Heart right ventricle (tissue), 16 donors: ENCODE measurements around the gene WWOX. TPM values are rescaled to one million over a fixed set of nuclear protein-coding genes. Genes with fewer than 3 reads are reported as not detected.

Source experiments
- ATAC-seq, 8 donors: fragments of 200-7000 bp; cut with Tn5 transposase; one replicate each; pipeline ENCODE4 v1.9.1; 2020; ENCODE audit warnings: mild to moderate bottlenecking in 8 of 8, moderate library complexity in 8 of 8, moderate number of reproducible peaks in 1 of 8
- DNase-seq, 2 donors: peaks; one replicate each; pipeline ENCODE4 v3.0.0-alpha.2; 2020
- H3K27ac ChIP-seq, 10 donors: fragments of 200-600 bp; sonication (generic) in 2 of 10; one replicate each; pipeline versions ENCODE4 v1.5.0 to v1.8.0; 2020 to 2022; ENCODE audit warnings: mild to moderate bottlenecking in 3 of 10
- H3K27me3 ChIP-seq, 7 donors: fragments of 200-600 bp; one replicate each; pipeline ENCODE4 v1.8.0; 2021 to 2022; ENCODE audit warnings: mild to moderate bottlenecking in 2 of 7
- H3K36me3 ChIP-seq, 9 donors: fragments of 200-600 bp; sonication (generic) in 1 of 9; one replicate each; pipeline versions ENCODE4 v1.5.0 to v1.8.0; 2020 to 2022; ENCODE audit warnings: mild to moderate bottlenecking in 2 of 9
- H3K4me1 ChIP-seq, 9 donors: fragments of 200-600 bp; sonication (generic) in 1 of 9; one replicate each; pipeline versions ENCODE4 v1.5.0 to v1.8.0; 2020 to 2022; ENCODE audit warnings: mild to moderate bottlenecking in 4 of 9
- H3K4me3 ChIP-seq, 10 donors: fragments of 200-600 bp; sonication (generic) in 2 of 10; one replicate each; pipeline versions ENCODE4 v1.5.0 to v1.8.0; 2020 to 2022; ENCODE audit warnings: mild to moderate bottlenecking in 7 of 10, moderate library complexity in 2 of 10
- H3K9me3 ChIP-seq, 11 donors: fragments of 200-600 bp in 10 of 11; sonication (generic) in 2 of 11; one replicate each; pipeline versions ENCODE4 v1.5.0 to v1.8.0; 2013 to 2022; ENCODE audit warnings: mild to moderate bottlenecking in 2 of 11, control low read depth in 1 of 11, moderate library complexity in 1 of 11
- WGBS, 2 donors: extraction: QIAGEN DNeasy Blood & Tissue Kit; methylation state at CpG; one replicate each; pipeline ENCODE4 v1.1.7; 2013; ENCODE audit warnings: inconsistent platforms in 1 of 2; 5-methylcytosine and 5-hydroxymethylcytosine counted together
- intact Hi-C, 10 donors: fragments of 100-400 bp; cut with DNase I; formaldehyde crosslinking; loops; one replicate each; pipeline versions ENCODE4 v1.11.1 to v1.14.2; 2022
- polyA plus RNA-seq, 2 donors: library from polyadenylated mRNA; stranded (reverse); fragments of 200-250 nt; gene quantifications; one replicate each; pipeline ENCODE4 v1.2.3, GENCODE V29; 2013
- total RNA-seq, 10 donors: library from RNA; stranded (reverse); fragmentation: NEBNext Ultra II Directional in 3 of 10; extraction: Animal tissue kit (Norgen Biotek cat#: 25700) in 3 of 10; gene quantifications; one replicate each; pipeline versions ENCODE4 v1.2.1 to v1.2.4, GENCODE V29; 2021 to 2023
- TF ChIP-seq, protein P1 (sequence below), 9 donors: fragments of 200-600 bp; sonication (generic) in 2 of 9; IDR thresholded peaks; one replicate each; pipeline versions ENCODE4 v1.5.0 to v1.8.0; 2021 to 2022; ENCODE audit warnings: antibody characterized with exemption in 9 of 9, mild to moderate bottlenecking in 5 of 9, moderate library complexity in 1 of 9
- donor health status: Arrhythmogenic right ventricular cardiomyopathy.
- donor health status: ischemic (EF 13 %, LVEDD 7.1; RV severe dilation, severe dysfunction).
- donor health status: healthy with polysubstance abuse.
- donor health status: DM: no; HTN: yes; CAD: no.
- donor health status: DM: no; HTN: no; CAD: no.
- donor health status: ischemic (EF 25% LVEDD 6.9; RV normal size, moderate dysfunction).
- donor health status: ischemic (EF 25% LVEDD 5.7; RV mildly dilated, moderate dysfunction).
- donor health status: healthy.
- donor health status: DM: yes; HTN: yes; CAD: no.
- donor health status: Ischemic cardiomyopathy.
- donor health status: ischemic (EF 35%, LVEDD 5.7; RV mildly dilated, moderate dysfunction).
- donor health status: nonischemic (EF 11% LVEDD 7.7; RV severe dilation, severe dysfunction).
- donor health status: DM: yes; HTN: yes; CAD: no.
- donor health status: PGD.
- donor health status: ischemic (EF 29% LVEDD 5.4; RV normal size, mild dysfunction).
- donor health status: nonischemic (EF 23%, LVEDD 6.1; RV moderate dilation, normal function).

WWOX gene
- total and polyA plus RNA-seq, 12 donors, result 4.9 to 15.0 (median 9.9) TPM

DNA sequence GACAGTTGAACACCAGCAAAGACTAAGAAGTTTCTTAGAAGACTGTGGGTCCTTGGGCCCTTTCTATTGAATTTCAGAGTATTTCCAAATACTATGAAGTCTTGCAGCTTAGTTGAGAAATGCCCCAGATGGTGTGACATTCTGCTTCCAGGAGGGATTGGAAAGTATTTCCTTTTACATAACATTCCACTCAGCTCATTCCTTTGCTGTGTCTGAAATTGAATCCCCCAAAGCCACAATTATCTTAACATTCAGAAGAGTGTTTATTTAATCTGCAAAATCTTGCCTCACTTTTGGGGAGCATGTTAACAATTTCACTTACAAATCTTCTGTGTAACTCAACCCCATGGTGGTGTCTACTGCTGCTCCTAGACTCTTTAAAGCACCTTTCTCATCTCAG, 307.7 kb downstream of the WWOX start:
- H3K9me3 ChIP-seq, result peaks cover 0 to 15% (median 0%) of the 10 kb centered on the region in 11 donors
- ATAC-seq, result peak in 3 of 8 donors; percentile 41 to 72 (median 41)
- H3K36me3 ChIP-seq, result no peaks in the 10 kb centered on the region
- DNase-seq, result no peak
- H3K4me1 ChIP-seq, result no peaks in the 10 kb centered on the region
- H3K4me3 ChIP-seq, result no peak overlapping the region
- intact Hi-C loops, result no loop called here
- H3K27ac ChIP-seq, result no peak overlapping the region
- H3K27me3 ChIP-seq, result no peaks in the 10 kb centered on the region
- TF ChIP-seq, protein P1, sequence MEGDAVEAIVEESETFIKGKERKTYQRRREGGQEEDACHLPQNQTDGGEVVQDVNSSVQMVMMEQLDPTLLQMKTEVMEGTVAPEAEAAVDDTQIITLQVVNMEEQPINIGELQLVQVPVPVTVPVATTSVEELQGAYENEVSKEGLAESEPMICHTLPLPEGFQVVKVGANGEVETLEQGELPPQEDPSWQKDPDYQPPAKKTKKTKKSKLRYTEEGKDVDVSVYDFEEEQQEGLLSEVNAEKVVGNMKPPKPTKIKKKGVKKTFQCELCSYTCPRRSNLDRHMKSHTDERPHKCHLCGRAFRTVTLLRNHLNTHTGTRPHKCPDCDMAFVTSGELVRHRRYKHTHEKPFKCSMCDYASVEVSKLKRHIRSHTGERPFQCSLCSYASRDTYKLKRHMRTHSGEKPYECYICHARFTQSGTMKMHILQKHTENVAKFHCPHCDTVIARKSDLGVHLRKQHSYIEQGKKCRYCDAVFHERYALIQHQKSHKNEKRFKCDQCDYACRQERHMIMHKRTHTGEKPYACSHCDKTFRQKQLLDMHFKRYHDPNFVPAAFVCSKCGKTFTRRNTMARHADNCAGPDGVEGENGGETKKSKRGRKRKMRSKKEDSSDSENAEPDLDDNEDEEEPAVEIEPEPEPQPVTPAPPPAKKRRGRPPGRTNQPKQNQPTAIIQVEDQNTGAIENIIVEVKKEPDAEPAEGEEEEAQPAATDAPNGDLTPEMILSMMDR (IDR thresholded peaks at IDR 0.05), result no peak

DNA sequence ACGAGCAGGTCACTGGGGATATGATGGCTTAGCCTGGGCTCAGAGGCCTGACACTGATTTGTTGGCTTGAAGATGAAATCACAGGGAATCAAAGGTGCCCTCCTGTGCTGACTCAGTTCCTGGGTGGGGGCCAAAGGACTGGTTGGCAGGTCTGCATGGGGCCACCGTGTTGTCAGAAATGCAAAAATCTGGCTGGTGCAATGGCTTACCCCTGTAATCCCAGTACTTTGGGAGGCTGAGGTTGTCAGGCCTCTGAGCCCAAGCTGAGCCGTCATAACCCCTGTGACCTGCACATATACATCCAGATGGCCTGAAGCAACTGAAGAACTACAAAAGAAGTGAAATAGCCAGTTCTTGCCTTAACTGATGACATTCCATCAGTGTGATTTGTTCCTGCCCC, 314.2 kb downstream of the WWOX start:
- intact Hi-C loops, result no loop called here
- Histone ChIP-seq H3K27me3 (no peaks in the 10 kb centered on the region), H3K4me1 (no peaks in the 10 kb centered on the region), H3K27ac (no peak overlapping the region), H3K9me3 (peaks cover 0 to 24% (median 2%) of the 10 kb centered on the region in 11 donors), H3K4me3 (no peak overlapping the region), H3K36me3 (no peaks in the 10 kb centered on the region)
- ATAC-seq (no peak), DNase-seq (no peak)
- 93% methylated on average over 3 of the region's 3 CpGs for WGBS, 2 donors
- TF ChIP-seq, protein P1 (IDR thresholded peaks at IDR 0.05), result no peak

DNA sequence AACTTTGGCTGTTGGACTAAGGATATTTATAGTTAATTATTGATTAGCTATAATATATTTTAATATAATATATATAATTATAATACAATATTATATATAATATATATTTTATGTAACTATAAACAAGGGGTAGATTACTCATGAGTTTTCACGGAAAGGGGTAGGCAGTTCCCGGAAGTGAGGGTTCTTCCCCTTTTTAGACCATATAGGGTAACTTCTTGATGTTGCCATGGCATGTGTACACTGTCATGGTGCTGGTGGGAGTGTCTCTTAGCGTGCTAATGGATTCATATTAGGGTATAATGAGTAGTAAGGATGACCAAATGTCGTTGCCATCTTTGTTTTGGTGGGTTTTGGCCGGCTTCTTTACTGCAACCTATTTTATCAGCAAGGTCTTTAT, 315.6 kb downstream of the WWOX start:
- TF ChIP-seq, protein P1 (IDR thresholded peaks at IDR 0.05), result no peak
- Histone ChIP-seq H3K36me3 (no peaks in the 10 kb centered on the region), H3K27ac (no peak overlapping the region), H3K4me1 (no peaks in the 10 kb centered on the region), H3K9me3 (peaks cover 0 to 19% (median 0%) of the 10 kb centered on the region in 11 donors), H3K27me3 (no peaks in the 10 kb centered on the region), H3K4me3 (no peak overlapping the region)
- ATAC-seq (no peak), DNase-seq (no peak)
- 90 to 97% methylated on average over 5 of the region's 5 CpGs for WGBS, 2 donors
- intact Hi-C loops, result no loop called here

DNA sequence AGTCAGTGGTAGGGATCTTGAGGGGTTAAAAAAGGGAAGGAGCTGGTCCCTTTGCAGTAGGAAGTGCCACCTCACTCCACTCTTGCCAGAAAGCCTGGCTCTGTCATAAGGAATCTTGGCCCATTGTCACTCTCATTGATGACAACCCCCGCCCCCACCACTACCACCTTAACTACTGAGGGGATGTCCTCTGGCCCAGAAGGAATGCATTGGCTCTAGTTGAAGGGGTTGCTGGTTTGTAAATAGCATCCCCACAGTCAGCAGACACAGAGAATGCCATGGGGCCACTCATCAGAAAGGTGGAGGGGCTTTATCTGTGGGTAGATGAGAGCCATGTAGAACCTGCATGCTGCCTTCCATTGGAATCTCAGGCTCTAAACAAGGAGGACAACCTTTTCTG, 316.2 kb downstream of the WWOX start:
- DNase-seq (no peak), ATAC-seq (no peak)
- 92 to 100% methylated on average over 1 of the region's 1 CpG for WGBS, 2 donors
- Histone ChIP-seq H3K4me1 (no peaks in the 10 kb centered on the region), H3K4me3 (no peak overlapping the region), H3K9me3 (peaks cover 0 to 19% (median 0%) of the 10 kb centered on the region in 11 donors), H3K27me3 (no peaks in the 10 kb centered on the region), H3K36me3 (no peaks in the 10 kb centered on the region), H3K27ac (no peak overlapping the region)
- intact Hi-C loops, result no loop called here
- TF ChIP-seq, protein P1 (IDR thresholded peaks at IDR 0.05), result no peak

DNA sequence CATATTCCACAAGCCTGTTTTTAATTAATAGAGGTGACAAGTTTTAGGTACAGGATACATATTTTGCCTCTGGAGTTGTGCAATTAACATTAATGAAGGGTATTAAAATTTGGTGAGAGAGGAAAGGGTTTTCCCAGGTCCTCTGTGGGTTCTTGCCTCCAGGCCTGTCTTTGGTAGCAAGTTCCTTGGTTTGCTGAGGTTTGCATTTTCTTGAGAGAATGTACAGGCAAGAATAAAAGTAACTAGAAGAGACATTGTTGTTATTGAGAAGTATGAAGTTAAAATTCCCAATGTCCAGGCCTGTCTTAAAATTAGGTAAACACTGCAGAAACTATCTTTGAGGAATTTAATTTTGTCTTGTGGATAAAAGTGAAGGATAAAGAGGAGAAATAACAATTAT, 316.9 kb downstream of the WWOX start:
- Histone ChIP-seq H3K27me3 (no peaks in the 10 kb centered on the region), H3K4me3 (no peak overlapping the region), H3K27ac (no peak overlapping the region), H3K36me3 (no peaks in the 10 kb centered on the region), H3K9me3 (peaks cover 0 to 19% (median 0%) of the 10 kb centered on the region in 11 donors), H3K4me1 (no peaks in the 10 kb centered on the region)
- TF ChIP-seq, protein P1 (IDR thresholded peaks at IDR 0.05), result no peak
- intact Hi-C loops, result no loop called here
- no peak for ATAC-seq
- no peak for DNase-seq
